Stimulated activated naive CD8-positive, alpha-beta T cell treated with anti-CD3 and anti-CD28 coated beads, Interleukin-15, Interleukin-2, amounts not matched to agents 100 ng/mL and 50 ng/mL, for 24 hours (primary cell): ENCODE measurements around the gene DEAF1.
A peak's percentile ranks its signal among the peaks of the same experiment; 100 is the strongest.

Source experiments
- H3K27ac Mint-ChIP-seq: one replicate; pipeline ENCODE4 v1.8.0; 2021; ENCODE audit warnings: mild to moderate bottlenecking, mixed read lengths
- H3K27me3 Mint-ChIP-seq: one replicate; pipeline ENCODE4 v1.8.0; 2021; ENCODE audit warnings: mixed read lengths
- H3K36me3 Mint-ChIP-seq: one replicate; pipeline ENCODE4 v1.8.0; 2021; ENCODE audit warnings: low read depth, mixed read lengths
- H3K4me1 Mint-ChIP-seq: one replicate; pipeline ENCODE4 v1.8.0; 2021; ENCODE audit warnings: low read depth, mixed read lengths
- H3K4me3 Mint-ChIP-seq: one replicate; pipeline ENCODE4 v1.8.0; 2021; ENCODE audit warnings: mild to moderate bottlenecking, mixed read lengths
- H3K9me3 Mint-ChIP-seq: one replicate; pipeline ENCODE4 v1.8.0; 2021; ENCODE audit warnings: mixed read lengths

The DEAF1 gene

GRCh38 chr11:640021-640706 lies 54.9 kb downstream of the DEAF1 start:
- no peaks in the 10 kb centered on the region for H3K9me3 Mint-ChIP-seq
- H3K4me3 Mint-ChIP-seq = no peak overlapping the region
- peak overlapping the region; percentile 16 for H3K27ac Mint-ChIP-seq
- peaks cover 4% of the 10 kb centered on the region for H3K36me3 Mint-ChIP-seq
- H3K4me1 Mint-ChIP-seq = peaks cover 21% of the 10 kb centered on the region
- peaks cover 26% of the 10 kb centered on the region for H3K27me3 Mint-ChIP-seq

GRCh38 chr11:639332-639955 lies 55.6 kb downstream of the DEAF1 start:
- Mint-ChIP-seq H3K4me3 (no peak overlapping the region), H3K27ac (no peak overlapping the region), H3K27me3 (peaks cover 26% of the 10 kb centered on the region), H3K4me1 (peaks cover 21% of the 10 kb centered on the region), H3K36me3 (peaks cover 4% of the 10 kb centered on the region), H3K9me3 (no peaks in the 10 kb centered on the region)

GRCh38 chr11:638631-639331 lies 56.2 kb downstream of the DEAF1 start:
- H3K9me3 Mint-ChIP-seq = no peaks in the 10 kb centered on the region
- no peak overlapping the region for H3K27ac Mint-ChIP-seq
- H3K4me3 Mint-ChIP-seq = peak overlapping the region; percentile 23
- peaks cover 26% of the 10 kb centered on the region for H3K27me3 Mint-ChIP-seq
- H3K36me3 Mint-ChIP-seq = peaks cover 4% of the 10 kb centered on the region
- H3K4me1 Mint-ChIP-seq = peaks cover 21% of the 10 kb centered on the region

GRCh38 chr11:637593-638521 lies 57.2 kb downstream of the DEAF1 start:
- H3K4me1 Mint-ChIP-seq = peaks cover 21% of the 10 kb centered on the region
- H3K4me3 Mint-ChIP-seq = peak overlapping the region; percentile 17
- peaks cover 4% of the 10 kb centered on the region for H3K36me3 Mint-ChIP-seq
- peaks cover 26% of the 10 kb centered on the region for H3K27me3 Mint-ChIP-seq
- no peak overlapping the region for H3K27ac Mint-ChIP-seq
- H3K9me3 Mint-ChIP-seq = no peaks in the 10 kb centered on the region

GRCh38 chr11:637333-637592 lies 57.8 kb downstream of the DEAF1 start:
- Mint-ChIP-seq H3K9me3 (no peaks in the 10 kb centered on the region), H3K4me3 (peak overlapping the region; percentile 17), H3K27ac (no peak overlapping the region), H3K36me3 (peaks cover 4% of the 10 kb centered on the region), H3K4me1 (peaks cover 21% of the 10 kb centered on the region), H3K27me3 (peaks cover 26% of the 10 kb centered on the region)

GRCh38 chr11:636511-637332 lies 58.3 kb downstream of the DEAF1 start, which contains the start of gene DRD4:
TSS of gene DRD4 (plus strand) at chr11:637269. CDS start at chr11:637305, 36 bp downstream.
- Mint-ChIP-seq H3K9me3 (no peaks in the 10 kb centered on the region), H3K4me1 (peaks cover 21% of the 10 kb centered on the region), H3K4me3 (peak within 1 kb of the TSS; percentile 17), H3K27me3 (peaks cover 26% of the 10 kb centered on the region), H3K36me3 (peaks cover 1% of the 10 kb centered on the region), H3K27ac (no peak within 1 kb of the TSS)

GRCh38 chr11:635945-636510 lies 59.0 kb downstream of the DEAF1 start:
- Mint-ChIP-seq H3K27ac (no peak overlapping the region), H3K4me3 (no peak overlapping the region), H3K36me3 (no peaks in the 10 kb centered on the region), H3K9me3 (no peaks in the 10 kb centered on the region), H3K27me3 (peaks cover 26% of the 10 kb centered on the region), H3K4me1 (peaks cover 21% of the 10 kb centered on the region)

GRCh38 chr11:630871-631270 lies 64.2 kb downstream of the DEAF1 start:
- Mint-ChIP-seq H3K9me3 (no peaks in the 10 kb centered on the region), H3K27me3 (peaks cover 20% of the 10 kb centered on the region), H3K4me1 (peaks cover 23% of the 10 kb centered on the region), H3K4me3 (no peak overlapping the region), H3K36me3 (no peaks in the 10 kb centered on the region), H3K27ac (no peak overlapping the region)

- no peaks in the 10 kb centered on the region for H3K9me3 Mint-ChIP-seq
- H3K27ac Mint-ChIP-seq = peak overlapping the region; percentile 73
- H3K36me3 Mint-ChIP-seq = no peaks in the 10 kb centered on the region
- H3K4me3 Mint-ChIP-seq = peak overlapping the region; percentile 57
- peaks cover 23% of the 10 kb centered on the region for H3K4me1 Mint-ChIP-seq
- peaks cover 20% of the 10 kb centered on the region for H3K27me3 Mint-ChIP-seq
Observed at GRCh38 chr11:629237-629583, 65.8 kb downstream of the DEAF1 start.

- Mint-ChIP-seq H3K27me3 (peaks cover 20% of the 10 kb centered on the region), H3K9me3 (no peaks in the 10 kb centered on the region), H3K4me3 (peak overlapping the region; percentile 57), H3K36me3 (no peaks in the 10 kb centered on the region), H3K27ac (peak overlapping the region; percentile 73), H3K4me1 (peaks cover 23% of the 10 kb centered on the region)
Observed at GRCh38 chr11:628056-628455, 67.0 kb downstream of the DEAF1 start.

- Mint-ChIP-seq H3K4me3 (no peak overlapping the region), H3K27me3 (peaks cover 20% of the 10 kb centered on the region), H3K9me3 (no peaks in the 10 kb centered on the region), H3K27ac (no peak overlapping the region), H3K4me1 (peaks cover 23% of the 10 kb centered on the region), H3K36me3 (no peaks in the 10 kb centered on the region)
Observed at GRCh38 chr11:627308-627576, 67.8 kb downstream of the DEAF1 start.

GRCh38 chr11:626475-627307 lies 68.3 kb downstream of the DEAF1 start, which contains the start of gene SCT:
TSS of gene SCT (minus strand) at chr11:627181. CDS start at chr11:627143, 38 bp downstream.
- Mint-ChIP-seq H3K4me1 (peaks cover 23% of the 10 kb centered on the region), H3K4me3 (no peak within 1 kb of the TSS), H3K27me3 (peaks cover 20% of the 10 kb centered on the region), H3K9me3 (no peaks in the 10 kb centered on the region), H3K27ac (no peak within 1 kb of the TSS), H3K36me3 (no peaks in the 10 kb centered on the region)

- Mint-ChIP-seq H3K4me1 (peaks cover 23% of the 10 kb centered on the region), H3K27me3 (peaks cover 20% of the 10 kb centered on the region), H3K27ac (no peak overlapping the region), H3K9me3 (no peaks in the 10 kb centered on the region), H3K4me3 (no peak overlapping the region), H3K36me3 (no peaks in the 10 kb centered on the region)
Observed at GRCh38 chr11:625636-626268, 69.3 kb downstream of the DEAF1 start.
